Panc1 (cell line): ENCODE measurements around the gene SIGLEC7.

Experiments
- POLR2AphosphoS5 ChIP-seq: IDR thresholded peaks from 2 replicates; pipeline ENCODE4 v1.6.1; 2012; ENCODE audit warnings: mild to moderate bottlenecking, low read depth, low read length, moderate library complexity
- SIN3A ChIP-seq: IDR thresholded peaks from 2 replicates; pipeline ENCODE4 v1.6.1; 2012; ENCODE audit warnings: low read depth, mild to moderate bottlenecking, low read length, moderate library complexity, borderline replicate concordance; ENCODE audit not compliant: insufficient read depth
- TF ChIP-seq, protein P1 (sequence below): fragments of 450-650 bp; IDR thresholded peaks from 2 replicates; pipeline ENCODE4 v1.5.1; 2017; ENCODE audit warnings: mild to moderate bottlenecking

DNA sequence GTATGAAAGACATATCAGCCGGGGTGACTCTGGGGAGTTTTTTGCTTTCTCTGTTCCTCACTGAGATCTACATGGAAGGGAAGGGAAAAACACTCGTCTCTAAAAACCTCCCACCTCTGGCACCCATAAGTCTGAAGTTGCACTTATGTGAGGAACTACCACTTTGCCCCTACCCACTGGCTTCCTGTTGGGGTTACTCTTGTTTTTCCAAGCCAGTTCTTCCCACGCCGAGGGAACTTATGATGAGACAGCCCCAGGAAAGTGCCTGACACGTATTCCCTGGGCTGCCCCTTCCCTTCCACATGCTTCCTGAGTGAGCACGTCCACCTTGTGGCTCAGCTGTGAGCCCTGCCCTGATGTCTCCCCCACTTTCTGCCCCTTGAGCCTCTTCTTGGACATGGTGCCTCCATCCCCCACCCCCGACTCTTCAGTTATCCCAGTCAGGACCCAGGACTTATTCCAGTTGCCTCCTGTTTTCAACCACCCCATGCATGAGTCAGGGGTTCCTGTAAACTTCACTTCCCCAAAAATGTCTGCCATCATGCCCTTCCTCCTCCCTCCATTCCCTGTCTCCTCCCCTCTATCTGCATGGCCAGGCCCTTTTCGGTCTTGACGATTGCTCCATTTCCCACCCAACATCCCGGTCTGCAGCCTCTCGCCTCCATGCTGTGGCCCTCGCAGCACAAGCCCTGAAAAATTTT is 5.1 kb upstream of the SIGLEC7 start:
- TF ChIP-seq, protein P1, sequence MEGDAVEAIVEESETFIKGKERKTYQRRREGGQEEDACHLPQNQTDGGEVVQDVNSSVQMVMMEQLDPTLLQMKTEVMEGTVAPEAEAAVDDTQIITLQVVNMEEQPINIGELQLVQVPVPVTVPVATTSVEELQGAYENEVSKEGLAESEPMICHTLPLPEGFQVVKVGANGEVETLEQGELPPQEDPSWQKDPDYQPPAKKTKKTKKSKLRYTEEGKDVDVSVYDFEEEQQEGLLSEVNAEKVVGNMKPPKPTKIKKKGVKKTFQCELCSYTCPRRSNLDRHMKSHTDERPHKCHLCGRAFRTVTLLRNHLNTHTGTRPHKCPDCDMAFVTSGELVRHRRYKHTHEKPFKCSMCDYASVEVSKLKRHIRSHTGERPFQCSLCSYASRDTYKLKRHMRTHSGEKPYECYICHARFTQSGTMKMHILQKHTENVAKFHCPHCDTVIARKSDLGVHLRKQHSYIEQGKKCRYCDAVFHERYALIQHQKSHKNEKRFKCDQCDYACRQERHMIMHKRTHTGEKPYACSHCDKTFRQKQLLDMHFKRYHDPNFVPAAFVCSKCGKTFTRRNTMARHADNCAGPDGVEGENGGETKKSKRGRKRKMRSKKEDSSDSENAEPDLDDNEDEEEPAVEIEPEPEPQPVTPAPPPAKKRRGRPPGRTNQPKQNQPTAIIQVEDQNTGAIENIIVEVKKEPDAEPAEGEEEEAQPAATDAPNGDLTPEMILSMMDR = no peak
- TF ChIP-seq SIN3A (no peak), POLR2AphosphoS5 (no peak)
